Progenitor cell of endocrine pancreas (in vitro differentiated cells): ENCODE data around the gene LRAT. TPM values are rescaled to one million over a fixed set of nuclear protein-coding genes. Genes with fewer than 3 reads are reported as not detected.

ENCODE experiments used
- DNase-seq: peaks from one replicate; pipeline ENCODE4 v3.0.0; 2021; ENCODE audit warnings: low spot score; ENCODE audit not compliant: unreplicated experiment
- H3K27ac Mint-ChIP-seq: 2 replicates; pipeline ENCODE4 v1.8.0; 2021; ENCODE audit warnings: mild to moderate bottlenecking, moderate library complexity, mixed read lengths
- H3K27me3 Mint-ChIP-seq: 2 replicates; pipeline ENCODE4 v1.8.0; 2021; ENCODE audit warnings: mixed read lengths
- H3K36me3 Mint-ChIP-seq: 2 replicates; pipeline ENCODE4 v1.8.0; 2022; ENCODE audit warnings: mixed read lengths; ENCODE audit not compliant: insufficient read depth
- H3K4me1 Mint-ChIP-seq: 2 replicates; pipeline ENCODE4 v1.8.0; 2021; ENCODE audit warnings: low read depth, mixed read lengths
- H3K4me3 Mint-ChIP-seq: 2 replicates; pipeline ENCODE4 v1.8.0; 2021; ENCODE audit warnings: low read depth, mild to moderate bottlenecking, moderate library complexity, mixed read lengths
- H3K9me3 Mint-ChIP-seq: 2 replicates; pipeline ENCODE4 v1.8.0; 2021; ENCODE audit warnings: low read depth, mixed read lengths
- total RNA-seq: library from RNA; stranded (reverse); gene quantifications from 2 replicates; pipeline ENCODE4 v1.2.1, GENCODE V29; 2021
- TF ChIP-seq, protein P1 (sequence below): fragments of 200-600 bp; sonication (generic); IDR thresholded peaks from one replicate; pipeline ENCODE4 v1.5.0; 2021; ENCODE audit warnings: antibody characterized with exemption, mild to moderate bottlenecking; ENCODE audit not compliant: unreplicated experiment

The LRAT gene
- total RNA-seq, 1 donor from 2014 or later = 22.6 TPM

- no peak overlapping the region for H3K27ac Mint-ChIP-seq
- H3K4me1 Mint-ChIP-seq = peaks cover 4% of the 10 kb centered on the region
- TF ChIP-seq, protein P1, sequence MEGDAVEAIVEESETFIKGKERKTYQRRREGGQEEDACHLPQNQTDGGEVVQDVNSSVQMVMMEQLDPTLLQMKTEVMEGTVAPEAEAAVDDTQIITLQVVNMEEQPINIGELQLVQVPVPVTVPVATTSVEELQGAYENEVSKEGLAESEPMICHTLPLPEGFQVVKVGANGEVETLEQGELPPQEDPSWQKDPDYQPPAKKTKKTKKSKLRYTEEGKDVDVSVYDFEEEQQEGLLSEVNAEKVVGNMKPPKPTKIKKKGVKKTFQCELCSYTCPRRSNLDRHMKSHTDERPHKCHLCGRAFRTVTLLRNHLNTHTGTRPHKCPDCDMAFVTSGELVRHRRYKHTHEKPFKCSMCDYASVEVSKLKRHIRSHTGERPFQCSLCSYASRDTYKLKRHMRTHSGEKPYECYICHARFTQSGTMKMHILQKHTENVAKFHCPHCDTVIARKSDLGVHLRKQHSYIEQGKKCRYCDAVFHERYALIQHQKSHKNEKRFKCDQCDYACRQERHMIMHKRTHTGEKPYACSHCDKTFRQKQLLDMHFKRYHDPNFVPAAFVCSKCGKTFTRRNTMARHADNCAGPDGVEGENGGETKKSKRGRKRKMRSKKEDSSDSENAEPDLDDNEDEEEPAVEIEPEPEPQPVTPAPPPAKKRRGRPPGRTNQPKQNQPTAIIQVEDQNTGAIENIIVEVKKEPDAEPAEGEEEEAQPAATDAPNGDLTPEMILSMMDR = no peak
- no peaks in the 10 kb centered on the region for H3K36me3 Mint-ChIP-seq
- DNase-seq = no peak
- H3K27me3 Mint-ChIP-seq = peaks cover 4% of the 10 kb centered on the region
- H3K4me3 Mint-ChIP-seq = no peak overlapping the region
- peaks cover 8% of the 10 kb centered on the region for H3K9me3 Mint-ChIP-seq
These were observed 34.5 kb downstream of the LRAT start for GRCh38 chr4:154778264-154778663.

DNA sequence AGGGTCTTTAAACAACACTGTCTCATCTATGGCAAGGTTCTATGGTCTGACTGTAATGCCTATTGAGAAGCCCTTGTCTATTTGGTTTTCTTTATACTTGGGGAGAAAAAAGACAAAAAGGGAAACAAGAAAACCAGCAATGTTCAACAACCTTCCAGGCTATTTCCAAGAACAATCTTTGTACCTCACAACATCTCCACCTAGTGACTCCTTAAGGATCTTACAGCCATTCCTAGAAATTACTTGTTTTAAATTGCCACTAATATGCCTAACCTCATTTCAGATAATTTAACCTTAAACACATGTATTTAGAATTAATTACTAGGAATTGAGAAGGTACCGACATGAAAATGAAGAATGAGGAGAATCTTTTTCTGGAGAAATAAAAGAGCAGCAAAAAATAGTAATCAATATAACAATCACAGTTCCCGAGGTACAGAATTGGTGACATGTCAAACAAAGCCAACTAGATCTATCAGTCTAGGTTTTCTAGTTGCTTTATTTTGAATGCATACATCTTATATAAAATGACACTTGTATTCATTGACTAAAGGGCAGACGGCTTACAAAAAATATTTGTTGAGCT is 35.7 kb downstream of the LRAT start:
- Mint-ChIP-seq H3K36me3 (no peaks in the 10 kb centered on the region), H3K4me3 (no peak overlapping the region), H3K27me3 (peaks cover 4% of the 10 kb centered on the region), H3K9me3 (peaks cover 3% of the 10 kb centered on the region), H3K4me1 (peaks cover 4% of the 10 kb centered on the region), H3K27ac (no peak overlapping the region)
- no peak for DNase-seq
- TF ChIP-seq, protein P1 = peak; percentile 72

DNA sequence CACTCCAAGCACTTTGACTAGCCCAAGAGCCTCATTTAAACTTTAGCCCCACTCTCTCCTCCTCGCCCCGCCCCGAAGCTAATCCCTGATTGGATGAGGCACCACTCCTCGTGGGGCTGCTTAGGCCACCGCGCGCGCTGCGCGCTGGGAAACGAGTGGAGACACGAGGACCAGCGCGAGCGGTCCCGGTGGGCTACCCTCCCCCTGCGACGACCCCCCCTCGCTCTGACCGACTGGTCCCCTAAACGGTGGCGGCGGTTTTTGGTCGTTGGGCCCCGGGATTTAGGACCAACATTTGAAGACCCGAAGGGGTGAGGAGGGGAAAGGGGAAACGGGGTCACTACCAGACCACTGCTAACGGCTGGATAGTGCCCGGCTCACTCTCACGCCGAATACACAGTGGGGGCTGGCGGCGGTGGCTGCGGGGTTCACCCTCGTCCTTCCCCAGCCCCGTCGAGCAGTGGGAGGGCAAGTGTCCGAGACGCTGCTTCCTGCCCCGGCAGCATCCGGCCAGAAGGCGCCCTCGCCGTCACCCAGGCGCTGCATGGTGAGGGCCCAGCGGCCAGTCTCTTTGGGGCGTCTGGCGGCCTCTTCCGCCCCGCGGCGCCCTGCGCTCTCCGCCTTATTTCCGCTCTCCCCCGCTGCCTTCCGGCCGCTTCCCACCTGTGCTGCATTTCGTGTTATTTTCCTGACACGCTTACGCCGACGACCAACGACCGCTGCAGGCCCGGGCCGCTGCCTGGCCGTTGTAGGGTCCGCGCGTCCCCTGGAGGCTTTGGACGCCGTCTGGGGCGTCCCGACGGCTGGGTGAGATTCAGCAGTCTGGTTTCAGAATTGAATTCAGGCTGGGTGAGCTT is 37.6 kb downstream of the LRAT start, which contains the start of gene RBM46:
Gene RBM46 (plus strand): TSS at position 147 of the 857 bp plus-strand sequence. CDS start 15,481 bp downstream, outside the sequence.
- TF ChIP-seq, protein P1 = no peak
- DNase-seq = no peak
- Mint-ChIP-seq H3K4me3 (no peak within 1 kb of the TSS), H3K27ac (no peak within 1 kb of the TSS), H3K9me3 (peaks cover under 1% of the 10 kb centered on the region), H3K27me3 (no peaks in the 10 kb centered on the region), H3K4me1 (peaks cover 4% of the 10 kb centered on the region), H3K36me3 (no peaks in the 10 kb centered on the region)

GRCh38 chr4:154781983-154782293 is 38.1 kb downstream of the LRAT start:
- Mint-ChIP-seq H3K27me3 (no peaks in the 10 kb centered on the region), H3K36me3 (no peaks in the 10 kb centered on the region), H3K4me1 (peaks cover 4% of the 10 kb centered on the region), H3K27ac (no peak overlapping the region), H3K9me3 (no peaks in the 10 kb centered on the region), H3K4me3 (no peak overlapping the region)
- TF ChIP-seq, protein P1 = no peak
- DNase-seq = no peak

Other genes starting within 250 kb of the LRAT start
- 96.3 and 102 TPM in 2 replicates for gene PLRG1, start 193.6 kb upstream of the LRAT start, total RNA-seq
- 37.7 and 63.3 TPM in 2 replicates for gene FGB, start 181.0 kb upstream of the LRAT start, total RNA-seq
- 13.5 and 18.2 TPM in 2 replicates for gene FGA, start 153.3 kb upstream of the LRAT start, total RNA-seq
- 7.4 and 14.0 TPM in 2 replicates for gene FGG, start 131.3 kb upstream of the LRAT start, total RNA-seq
- 0.62 and 0.98 TPM in 2 replicates for gene RBM46, start 37.3 kb downstream of the LRAT start, total RNA-seq